Activated CD4-positive, alpha-beta T cell treated with anti-CD3 and anti-CD28 coated beads, Interleukin-2, amount 50 U/mL, for 4 hours (primary cell): Measurements from ENCODE around the gene POMGNT2.

Source experiments
- DNase-seq, 2 experiments: peaks; one replicate each; pipeline ENCODE4 v3.0.0-alpha.2; 2020

POMGNT2 gene

DNA sequence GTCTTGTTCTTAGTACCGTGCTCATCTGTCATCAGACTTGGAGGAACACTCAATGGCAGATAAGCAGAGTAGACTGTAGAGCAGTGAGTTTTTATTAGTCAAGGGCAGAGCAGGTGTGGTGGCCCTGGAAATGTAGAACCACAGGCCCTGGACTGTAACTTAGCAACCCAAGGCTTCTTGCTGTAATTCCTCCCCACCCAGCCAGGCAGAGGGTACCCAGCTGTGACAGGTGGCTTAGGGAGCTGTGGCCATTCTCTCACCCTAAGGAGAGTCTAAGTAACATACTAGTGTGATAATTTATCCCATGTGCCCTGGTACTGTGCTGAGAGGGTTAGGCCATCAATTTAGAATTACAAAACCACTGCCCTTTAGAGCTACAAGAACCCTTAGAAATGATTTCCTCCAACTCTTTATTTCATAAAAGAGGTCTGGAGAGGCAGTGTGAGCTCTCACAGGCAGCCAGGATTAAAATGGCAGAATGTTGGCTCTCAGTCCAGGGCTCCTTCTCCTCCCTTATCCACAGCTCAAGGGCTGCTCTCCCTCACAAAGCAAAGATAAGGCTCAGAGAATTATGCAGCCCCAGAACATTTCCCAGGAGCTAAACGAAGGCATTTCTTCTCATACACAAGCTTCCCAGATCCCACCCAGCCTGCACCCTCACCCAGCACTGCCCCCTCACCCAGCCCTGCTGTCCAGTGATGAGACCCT lies 3.0 kb downstream of the POMGNT2 start:
- no peak for DNase-seq

DNA sequence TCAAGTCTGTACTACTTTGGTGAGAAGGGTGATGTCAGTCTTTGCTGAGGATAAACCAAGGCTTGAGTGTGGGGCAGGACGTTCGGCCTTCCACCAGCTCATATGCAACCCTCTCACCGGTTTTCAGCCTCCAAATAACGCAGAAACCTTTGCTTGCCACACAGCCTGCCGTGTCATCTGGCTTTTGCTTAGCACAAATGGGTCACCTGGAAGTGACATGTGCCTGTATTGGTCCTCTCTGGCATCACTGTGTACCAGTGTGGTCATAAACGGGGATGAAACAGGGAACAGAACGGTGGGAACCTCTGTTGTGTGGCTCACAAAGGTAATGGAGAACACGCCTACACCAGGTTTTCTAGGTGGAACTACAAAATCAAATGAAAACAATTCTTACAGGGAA lies 7.1 kb downstream of the POMGNT2 start:
- no peak for DNase-seq

DNA sequence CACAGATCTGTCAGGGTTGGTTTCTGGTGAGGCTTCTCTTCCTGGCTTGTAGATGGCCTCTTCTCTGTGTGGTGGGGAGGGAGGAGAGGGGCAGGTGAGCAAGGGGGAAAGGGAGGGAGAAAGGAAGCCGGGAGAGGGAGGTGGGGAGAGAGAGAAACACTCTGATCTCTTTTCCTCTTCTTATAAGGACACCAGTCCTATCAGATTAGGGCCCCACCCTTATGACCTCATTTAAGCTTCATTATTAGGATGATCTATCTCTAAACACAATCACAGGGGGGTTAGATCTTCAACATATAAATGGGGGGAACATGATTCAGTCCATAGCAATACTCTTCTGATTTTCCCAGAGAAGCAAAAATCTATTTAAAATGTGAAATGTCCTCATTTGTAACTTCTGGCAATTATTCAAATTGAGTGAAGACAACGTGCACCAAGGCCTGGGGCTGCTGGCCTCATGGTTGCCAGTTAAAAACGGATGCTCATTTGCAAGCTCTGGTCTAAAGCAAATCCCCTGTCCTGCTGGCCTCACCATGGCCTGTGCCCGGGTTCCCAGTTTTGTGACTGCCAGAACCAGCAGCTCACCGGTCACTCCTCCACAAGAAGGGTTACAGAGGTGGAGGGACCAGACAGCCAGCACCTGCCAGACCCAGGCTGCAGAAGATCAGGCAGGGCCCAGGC lies 8.3 kb downstream of the POMGNT2 start:
- DNase-seq, result no peak

DNA sequence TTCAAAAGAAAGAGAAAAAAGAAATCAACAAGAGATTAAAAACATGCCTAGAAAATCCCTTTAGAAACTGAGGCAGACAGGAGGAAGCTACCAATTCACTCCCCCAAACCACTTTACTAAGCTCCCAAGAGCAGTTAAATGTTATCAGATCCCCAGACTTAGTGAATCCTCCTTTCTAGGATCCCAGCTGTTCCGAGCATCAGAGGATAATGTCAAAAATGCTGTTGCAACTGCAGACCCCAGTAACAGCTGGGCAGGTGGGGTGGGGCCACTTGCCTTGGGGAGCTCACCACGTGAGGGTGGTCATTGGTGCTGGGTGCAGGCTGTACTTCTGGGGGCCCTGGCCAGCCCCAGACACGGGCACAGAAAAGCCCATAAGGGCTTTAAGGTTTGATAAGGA lies 9.1 kb downstream of the POMGNT2 start:
- no peak for DNase-seq

DNA sequence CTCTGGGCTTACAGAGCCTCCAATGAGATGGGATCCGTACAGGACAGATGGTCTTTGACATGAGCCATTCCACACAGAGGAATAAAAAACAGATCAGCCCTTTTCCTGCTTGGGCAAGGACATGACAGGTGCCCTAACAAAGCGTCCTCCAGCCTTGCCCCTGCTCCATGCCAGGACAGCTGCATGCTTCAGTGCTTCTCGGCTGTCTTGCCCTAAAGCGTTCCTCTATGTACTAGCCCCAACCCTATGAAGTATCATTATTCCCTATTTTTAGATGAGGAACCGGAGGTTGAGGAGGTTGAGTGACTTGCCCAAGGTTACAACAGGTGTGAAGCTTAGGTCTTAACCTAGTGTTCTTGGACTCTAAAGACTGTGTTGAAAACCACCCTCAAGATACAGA lies 10.5 kb downstream of the POMGNT2 start:
- no peak for DNase-seq

DNA sequence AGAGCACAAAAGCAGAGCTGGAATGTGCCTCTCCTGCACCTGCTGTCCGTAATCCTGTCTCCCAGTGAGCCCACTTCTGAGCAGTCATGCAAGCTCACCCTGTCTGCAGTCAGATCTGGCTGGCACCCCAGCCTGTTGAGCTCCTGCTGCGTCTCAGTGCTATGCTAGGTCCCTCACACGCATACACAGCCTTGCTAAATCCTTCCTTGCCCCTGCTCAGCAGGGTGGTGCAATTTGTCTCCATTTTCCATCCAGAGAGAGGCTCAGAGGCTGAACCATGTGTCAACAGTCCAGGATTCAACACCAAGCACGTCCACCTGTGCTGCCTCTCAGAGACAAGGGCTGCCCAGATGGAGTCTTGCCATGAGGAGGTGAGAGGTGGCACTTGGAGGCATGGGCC lies 11.0 kb downstream of the POMGNT2 start:
- no peak for DNase-seq

DNA sequence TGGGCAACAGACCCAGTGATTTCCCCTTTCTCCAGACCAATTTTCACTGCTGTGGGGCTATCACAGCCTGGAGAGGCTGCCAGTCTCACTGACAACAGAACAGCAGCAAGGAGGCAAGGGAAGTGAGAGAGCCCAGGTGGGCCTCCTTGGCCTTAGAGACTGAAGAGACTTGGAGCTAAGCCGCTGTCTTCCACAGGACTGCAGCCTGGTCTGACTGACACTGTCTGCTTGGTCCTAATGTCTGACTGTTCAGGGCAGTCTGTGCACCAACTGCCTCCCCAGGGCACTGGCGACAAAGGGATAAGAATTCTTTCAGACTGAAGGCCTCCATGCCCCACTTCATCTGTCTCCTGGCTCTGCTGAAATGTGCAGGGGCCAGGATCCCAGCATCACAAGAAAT lies 11.5 kb downstream of the POMGNT2 start:
- no peak for DNase-seq

DNA sequence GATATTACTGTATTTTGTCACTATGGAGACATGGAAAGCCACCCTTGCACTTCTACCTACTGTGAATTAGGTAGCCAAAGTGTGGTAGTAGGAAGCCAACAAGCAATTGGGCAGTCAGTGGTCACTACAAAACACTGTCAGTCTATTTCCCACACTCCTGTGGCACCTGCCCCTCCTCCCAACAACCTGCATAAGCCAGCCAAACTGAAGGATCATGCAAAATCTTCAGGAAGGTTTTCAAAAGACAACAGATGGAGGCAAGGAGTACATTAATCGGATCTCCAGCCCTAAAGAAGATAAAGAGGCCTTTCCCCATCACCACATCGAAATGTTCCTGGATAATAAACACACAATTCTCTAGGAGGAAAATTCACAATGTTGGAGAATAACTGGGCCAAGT lies 11.9 kb downstream of the POMGNT2 start:
- no peak for DNase-seq

DNA sequence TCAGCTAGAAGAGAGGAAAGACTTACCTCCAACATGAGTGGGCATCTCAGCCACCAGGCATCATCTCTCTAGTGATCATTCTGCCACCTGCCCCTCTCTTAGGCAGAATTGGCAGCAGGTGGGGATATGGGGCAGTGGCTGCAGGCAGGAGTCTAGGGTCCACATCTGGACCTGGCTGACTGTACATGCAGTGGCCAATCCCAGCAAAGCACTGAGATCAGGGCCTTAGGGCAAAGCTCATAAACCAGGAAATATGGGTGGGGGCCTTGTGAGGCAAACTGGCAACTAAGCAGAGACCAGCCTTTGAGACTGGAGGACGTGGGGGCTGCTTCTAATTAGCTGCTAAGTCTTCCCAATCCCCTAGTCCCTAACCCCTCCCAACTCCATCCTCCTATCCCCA lies 12.9 kb downstream of the POMGNT2 start:
- DNase-seq, result no peak

DNA sequence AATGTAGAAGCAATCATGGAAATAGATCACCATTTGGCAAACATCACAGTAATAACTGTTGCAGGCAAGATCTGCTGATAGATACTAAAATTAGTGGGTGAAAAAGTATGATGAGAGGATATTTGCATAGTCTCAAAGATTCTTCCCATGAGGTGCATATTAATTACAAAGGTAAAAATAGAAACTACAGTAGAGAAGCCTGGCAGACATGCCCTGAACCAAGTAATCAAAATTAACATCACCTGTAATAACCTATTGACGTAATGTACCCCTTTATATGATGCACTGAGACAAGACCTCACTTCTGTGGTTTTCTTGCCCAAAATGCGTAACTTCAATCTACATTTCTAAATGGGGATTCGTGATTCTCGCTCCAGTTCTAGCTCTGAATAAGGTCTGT lies 14.4 kb downstream of the POMGNT2 start:
- DNase-seq, result no peak

DNA sequence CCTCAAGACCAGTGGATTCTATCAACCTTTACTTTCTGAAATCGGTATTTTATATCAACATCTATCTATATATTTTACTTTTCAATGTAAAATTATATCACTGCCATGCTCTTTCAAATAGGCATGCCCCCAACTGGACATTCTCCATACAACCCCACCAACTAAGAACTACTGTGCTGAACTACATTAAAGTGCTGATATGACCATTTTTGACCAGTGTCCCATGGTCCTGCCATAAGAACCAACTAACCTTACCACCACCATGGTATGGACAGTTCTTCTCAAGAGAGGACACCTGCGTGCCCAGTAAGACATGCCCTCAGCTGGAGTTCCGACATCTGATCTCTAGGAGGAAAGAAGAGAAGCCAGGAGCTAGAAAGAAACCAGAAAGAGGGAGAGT lies 15.6 kb downstream of the POMGNT2 start:
- no peak for DNase-seq

DNA sequence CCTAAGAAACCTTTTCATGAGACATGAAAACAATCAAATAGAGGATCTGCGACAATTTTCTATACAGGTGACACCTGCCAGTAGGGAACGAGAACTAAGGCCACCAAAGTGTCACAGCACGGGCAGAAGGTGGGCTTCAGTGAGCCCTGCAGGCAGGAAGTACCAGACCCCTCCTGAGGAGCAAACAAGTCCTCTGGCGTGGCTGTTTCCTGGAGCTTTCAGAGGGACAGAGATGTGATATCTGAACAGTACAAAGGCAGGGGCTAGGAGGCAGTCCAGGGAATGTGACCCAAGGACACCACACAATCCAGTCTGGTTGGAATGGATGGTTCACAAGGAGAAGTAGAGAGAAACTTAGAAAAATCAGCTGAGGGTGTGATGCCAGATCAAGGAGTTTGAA lies 16.8 kb downstream of the POMGNT2 start:
- DNase-seq, result no peak

DNA sequence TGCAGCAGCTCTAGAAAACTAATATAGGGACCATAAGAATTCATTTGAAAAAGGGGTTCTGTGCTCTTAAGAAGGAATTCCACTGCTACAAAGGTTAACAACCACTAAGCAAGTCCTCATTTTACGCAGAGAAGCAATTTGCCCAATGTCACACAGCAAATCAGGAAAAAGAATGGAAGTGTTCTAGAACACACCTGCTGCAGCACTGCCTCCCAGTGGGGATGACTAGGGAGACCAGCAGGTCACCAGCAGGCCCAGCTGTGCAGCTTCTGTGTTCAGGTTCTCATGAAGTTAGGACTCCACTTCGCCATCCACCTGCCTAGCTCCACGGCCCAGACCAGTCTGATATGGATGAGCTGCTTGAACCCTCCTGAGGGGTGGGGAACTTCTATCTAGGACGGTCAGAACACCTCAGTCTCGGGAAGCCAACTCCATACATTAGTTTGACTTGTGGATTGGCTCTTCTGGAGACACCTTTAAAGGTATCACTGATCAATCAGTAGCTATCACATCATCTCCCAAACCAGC lies 18.6 kb downstream of the POMGNT2 start:
- DNase-seq, result no peak

DNA sequence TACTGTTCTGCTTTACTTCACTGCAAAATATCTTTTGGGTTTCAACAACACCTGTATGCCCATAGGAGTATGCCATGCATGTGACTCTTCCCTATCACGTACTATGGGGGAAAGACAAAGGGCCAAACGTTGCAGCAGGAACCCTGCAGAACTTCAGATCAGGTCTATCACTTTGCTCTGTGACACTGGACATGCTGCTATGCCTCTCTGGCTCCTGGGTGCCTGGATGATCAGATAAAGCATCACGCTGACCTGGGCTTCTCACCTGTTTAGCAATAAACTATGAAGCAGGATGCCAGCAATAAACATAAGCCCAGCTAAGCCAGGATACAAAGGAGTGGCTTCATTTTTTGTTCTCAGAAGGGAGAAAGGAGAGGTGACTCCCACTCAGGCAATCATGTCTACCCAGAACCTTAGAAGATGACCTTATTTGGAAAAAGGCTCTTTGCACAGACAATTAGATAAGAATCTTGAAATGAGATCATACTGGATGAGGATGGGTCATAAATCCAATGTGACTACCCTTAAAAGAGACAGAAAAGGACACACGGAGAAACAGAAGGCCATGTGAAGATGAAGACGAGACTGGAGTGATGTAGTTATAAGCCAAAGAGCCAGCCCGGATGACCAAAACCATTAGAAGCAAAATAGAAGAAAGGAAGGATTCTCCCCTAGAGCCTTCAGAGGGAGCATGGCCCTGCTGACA lies 19.3 kb downstream of the POMGNT2 start:
- no peak for DNase-seq

DNA sequence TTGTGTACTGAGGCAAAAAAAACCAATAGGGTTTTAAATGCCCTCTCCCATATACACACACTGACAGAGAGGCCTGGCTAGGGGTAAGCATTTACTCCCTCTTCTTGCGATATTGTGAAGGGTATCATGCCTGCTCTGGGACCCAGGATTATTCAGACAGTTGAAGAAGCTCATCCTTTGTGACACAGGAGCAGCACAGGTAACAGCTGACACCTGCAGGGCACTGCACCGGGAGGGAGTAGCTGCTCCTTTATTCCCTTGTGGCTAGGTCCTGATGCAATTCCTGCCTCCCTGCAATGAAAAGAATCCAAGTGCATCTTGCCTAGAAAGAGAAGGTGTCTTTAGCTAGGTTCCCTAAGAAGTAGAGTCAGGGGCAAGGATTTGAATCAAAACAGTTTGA lies 23.4 kb downstream of the POMGNT2 start:
- DNase-seq, result no peak

DNA sequence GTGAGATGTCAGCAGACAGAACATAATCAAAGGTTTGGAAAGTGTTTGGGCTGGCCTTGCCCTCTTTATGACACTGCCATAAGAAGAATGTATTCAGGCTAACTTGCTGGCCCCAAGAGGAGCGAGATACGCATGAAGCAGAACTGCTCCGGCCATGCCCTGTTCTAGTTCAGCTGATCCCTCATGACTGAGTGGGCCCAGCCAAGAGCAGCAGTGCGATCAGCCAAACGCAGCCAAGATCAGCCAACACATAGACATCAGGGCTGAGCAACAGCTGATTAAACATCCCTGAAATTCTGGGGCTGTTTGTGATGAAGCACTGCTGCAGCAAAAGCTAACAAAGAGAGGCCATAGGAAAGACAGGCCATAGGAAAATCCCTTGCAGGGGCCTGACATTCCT lies 24.1 kb downstream of the POMGNT2 start:
- DNase-seq, result no peak

DNA sequence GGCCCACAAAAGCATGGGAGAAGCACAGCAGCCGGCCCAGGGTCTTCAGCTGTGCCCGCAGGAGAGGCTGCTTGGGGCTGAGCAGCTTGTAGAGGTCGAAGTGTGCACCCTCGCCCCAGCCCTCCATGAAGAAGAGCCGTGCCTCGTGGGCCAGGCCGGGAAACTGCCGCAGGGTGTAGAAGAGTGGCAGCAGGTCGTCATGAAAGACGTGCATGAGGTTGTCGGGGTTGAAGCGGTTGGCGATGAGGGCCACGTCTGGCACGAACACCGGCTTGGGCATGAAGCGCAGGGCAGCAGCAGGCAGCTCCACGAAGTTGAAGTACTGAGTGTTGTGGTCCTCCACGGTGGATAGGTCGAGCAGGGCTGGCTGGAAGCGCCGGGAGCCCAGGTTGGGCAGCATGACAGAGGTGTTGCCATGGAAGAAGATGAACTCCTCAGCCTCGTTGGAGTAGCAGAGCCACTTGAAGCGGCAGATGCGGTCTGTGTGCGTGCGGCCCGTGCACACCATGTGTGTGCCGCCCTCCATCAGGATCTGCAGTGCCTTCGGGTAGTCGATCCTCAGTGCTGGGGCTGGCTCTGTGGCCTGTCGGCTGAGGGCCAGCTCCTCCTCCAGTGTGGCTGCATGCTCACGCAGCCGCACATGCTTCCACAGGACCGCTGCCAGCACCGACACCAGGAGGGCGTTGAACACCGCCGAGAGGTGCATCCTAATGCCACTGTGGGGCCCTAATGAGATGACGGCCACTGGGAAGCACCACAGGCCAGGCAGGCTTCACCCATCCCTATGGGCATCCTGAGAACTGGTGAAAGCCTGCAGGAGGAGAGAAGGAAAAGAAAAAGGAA lies 24.9 kb downstream of the POMGNT2 start:
- DNase-seq, result no peak

DNA sequence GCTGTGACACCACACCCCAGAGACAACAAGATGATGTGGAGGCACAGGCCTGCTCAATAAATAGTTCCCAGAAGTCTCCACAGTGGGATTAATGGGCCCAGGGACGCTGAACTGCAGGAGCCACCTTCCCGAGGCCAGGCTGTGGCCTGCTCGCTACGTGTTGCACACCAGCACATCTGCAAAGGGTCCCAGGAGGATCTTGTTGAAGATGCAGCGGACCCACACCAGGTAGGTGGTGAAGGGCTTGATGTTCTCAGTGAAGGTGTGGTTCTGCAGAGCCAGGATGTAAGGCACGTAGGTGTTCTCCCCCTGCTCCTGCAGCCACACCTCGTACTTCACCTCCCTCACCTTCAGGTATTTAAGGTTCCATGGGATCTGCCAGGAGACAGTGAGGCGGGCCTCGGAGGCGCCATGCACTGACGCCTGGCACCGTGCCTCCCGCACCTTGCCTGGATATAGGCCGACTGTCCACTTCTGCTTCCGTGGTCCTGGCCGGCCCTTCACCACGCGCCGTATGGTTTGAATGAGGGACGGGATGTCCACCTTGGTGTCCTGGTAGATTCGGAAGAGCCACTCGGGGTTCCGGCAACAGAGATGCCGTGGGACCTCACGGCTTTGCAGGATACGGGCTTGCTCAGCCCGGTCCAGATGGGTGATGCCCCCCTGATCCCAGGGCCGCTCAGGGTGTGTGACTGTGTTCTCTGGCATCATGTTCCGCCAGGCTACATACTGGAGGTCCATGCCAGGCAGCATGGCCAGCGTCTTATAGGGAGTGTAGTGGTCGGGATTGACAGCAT lies 26.1 kb downstream of the POMGNT2 start:
- no peak for DNase-seq

DNA sequence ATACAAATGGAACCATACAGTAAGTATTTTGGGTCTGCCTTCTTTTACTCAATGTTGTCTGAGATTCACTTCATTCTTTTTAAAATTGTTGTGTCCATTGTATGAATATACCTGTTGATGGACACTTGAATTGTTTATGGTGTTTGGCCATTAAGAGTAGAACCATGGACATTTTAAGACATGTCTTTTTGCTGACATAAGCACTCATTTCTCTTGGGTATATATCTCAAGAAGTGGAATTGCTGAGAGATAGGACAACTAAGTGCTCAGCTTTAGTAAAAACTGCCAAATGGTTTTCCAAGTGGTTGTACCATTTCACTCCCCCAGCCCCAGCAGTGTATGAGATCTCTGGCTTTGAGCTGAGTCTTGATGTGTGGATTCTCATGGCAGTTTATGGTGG lies 28.2 kb downstream of the POMGNT2 start:
- no peak for DNase-seq

DNA sequence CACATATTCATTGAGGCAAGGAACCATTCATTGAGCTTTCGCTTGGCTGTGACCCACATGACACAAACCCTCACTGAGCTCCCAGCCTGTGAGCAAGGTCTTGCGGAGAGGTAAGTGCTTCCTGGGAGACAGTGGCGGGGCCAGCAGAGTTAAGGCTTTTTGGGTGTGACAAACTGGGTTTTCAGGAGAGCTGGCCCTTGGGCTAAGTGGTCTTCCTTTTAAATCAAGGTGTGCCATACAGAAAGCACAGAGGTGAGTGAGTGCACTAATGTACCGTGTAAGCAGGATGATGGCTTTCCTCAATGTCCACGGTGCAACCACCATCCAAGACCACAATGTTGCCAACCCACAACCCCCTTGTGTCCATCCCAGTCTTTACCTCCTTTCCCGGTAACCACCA lies 28.6 kb downstream of the POMGNT2 start:
- no peak for DNase-seq

DNA sequence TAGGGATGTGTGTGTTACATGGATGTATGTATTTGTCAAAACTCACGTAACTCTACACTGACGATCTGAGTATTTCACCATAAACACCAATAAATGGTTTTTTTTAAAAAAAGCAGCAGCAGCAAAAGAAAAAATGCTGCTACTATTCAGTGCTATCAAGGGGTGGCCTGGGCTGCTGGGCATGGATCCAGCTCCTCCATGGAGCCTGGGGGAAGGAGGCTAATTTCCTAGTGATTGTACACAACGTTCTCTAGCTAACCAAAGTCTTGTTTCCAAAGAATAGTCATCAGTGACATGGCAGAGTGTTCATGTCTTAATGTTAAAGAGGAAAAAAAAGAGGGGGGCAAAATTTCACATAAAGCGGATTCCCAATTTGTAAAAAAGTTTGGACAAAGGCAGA lies 29.0 kb downstream of the POMGNT2 start:
- no peak for DNase-seq
